Panc1 (cell line): ENCODE data around the gene TSHZ1. TPM values are rescaled to one million over a fixed set of nuclear protein-coding genes. Genes with fewer than 3 reads are reported as not detected.

Experiments
- ATAC-seq: fragments of 200-7000 bp; cut with Tn5 transposase; 2 replicates; pipeline ENCODE4 v1.9.1; 2020; ENCODE audit warnings: mild to moderate bottlenecking, moderate library complexity
- BruUV-seq: library from RNA; stranded (reverse); fragments of 400-500 nt; replicated peaks from 2 replicates; lab custom pipeline; 2021; lab: Mats Ljungman, UMichigan
- CTCF ChIA-PET: fragments of 300-600 bp; sonication (Branson Sonifier 250); formaldehyde crosslinking; loops from one replicate; lab custom pipeline; 2022; ENCODE audit warnings: antibody characterized with exemption; lab: Charles Lee
- POLR2A ChIA-PET: fragments of 300-600 bp; sonication (Branson Sonifier 250); formaldehyde crosslinking; loops from one replicate; lab custom pipeline; 2022; ENCODE audit warnings: antibody characterized with exemption; lab: Charles Lee
- DNase-seq: peaks from one replicate; pipeline ENCODE4 v3.0.0-alpha.2; 2010; ENCODE audit warnings: low read depth, low spot score
- H3K27ac ChIP-seq: 2 replicates; pipeline ENCODE4 v1.5.1; 2011; ENCODE audit warnings: mild to moderate bottlenecking, low read length, inconsistent platforms
- H3K27me3 ChIP-seq: fragments of 200-500 bp; sonication (Bioruptor generic); 2 replicates; pipeline ENCODE4 v1.6.0; 2014; ENCODE audit warnings: low read length, inconsistent platforms; ENCODE audit not compliant: control insufficient read depth, insufficient read depth
- H3K36me3 ChIP-seq: fragments of 200-500 bp; sonication (Bioruptor generic); 2 replicates; pipeline ENCODE4 v1.5.1; 2014; ENCODE audit warnings: inconsistent platforms, mild to moderate bottlenecking, low read length, moderate library complexity; ENCODE audit not compliant: control insufficient read depth, insufficient read depth
- H3K4me1 ChIP-seq: 2 replicates; pipeline ENCODE4 v1.5.1; 2011; ENCODE audit warnings: inconsistent platforms, mild to moderate bottlenecking, low read length, moderate library complexity; ENCODE audit not compliant: control insufficient read depth, insufficient read depth
- H3K4me3 ChIP-seq, 2 experiments: 2 replicates each; pipeline ENCODE4 v1.5.1; 2011 to 2012; ENCODE audit warnings: low read depth in 2 of 2, low read length in 2 of 2, mild to moderate bottlenecking in 2 of 2, inconsistent platforms in 1 of 2, moderate library complexity in 1 of 2
- H3K9me3 ChIP-seq: fragments of 200-500 bp; sonication (Bioruptor generic); 2 replicates; pipeline ENCODE4 v1.5.1; 2014; ENCODE audit warnings: low read depth, mild to moderate bottlenecking, inconsistent platforms, low read length, moderate library complexity; ENCODE audit not compliant: control insufficient read depth, insufficient read depth
- CTCF ChIP-seq: fragments of 450-650 bp; IDR thresholded peaks from 2 replicates; pipeline ENCODE4 v1.5.1; 2017; ENCODE audit warnings: mild to moderate bottlenecking
- POLR2AphosphoS5 ChIP-seq: IDR thresholded peaks from 2 replicates; pipeline ENCODE4 v1.6.1; 2012; ENCODE audit warnings: mild to moderate bottlenecking, low read depth, low read length, moderate library complexity
- REST ChIP-seq, 2 experiments: IDR thresholded peaks; 2 replicates each; pipeline ENCODE4 v1.6.1; 2011 to 2012; ENCODE audit warnings: low read depth in 2 of 2, control low read depth in 1 of 2, low read length in 1 of 2, mild to moderate bottlenecking in 1 of 2, moderate library complexity in 1 of 2; ENCODE audit not compliant: insufficient read depth in 1 of 2
- SIN3A ChIP-seq: IDR thresholded peaks from 2 replicates; pipeline ENCODE4 v1.6.1; 2012; ENCODE audit warnings: low read depth, mild to moderate bottlenecking, low read length, moderate library complexity, borderline replicate concordance; ENCODE audit not compliant: insufficient read depth
- TCF7L2 ChIP-seq: IDR thresholded peaks from 2 replicates; pipeline ENCODE4 v1.6.1; 2011; ENCODE audit warnings: mild to moderate bottlenecking, low read depth, low read length, inconsistent platforms
- in situ Hi-C: cut with HindIII; loops from 2 replicates; pipeline ENCODE4 v1.10.0; 2016; ENCODE audit warnings: low sequenced_read_pairs, low pct_unique_long_range_greater_than_20kb
- intact Hi-C: fragments of 100-400 bp; cut with micrococcal nuclease; formaldehyde crosslinking; loops from one replicate; pipeline ENCODE4 v1.10.0; 2022; ENCODE audit not compliant: unreplicated experiment
- total RNA-seq: library from RNA; stranded (reverse); gene quantifications from one replicate; pipeline ENCODE4 v1.2.1, GENCODE V29; 2021; ENCODE audit not compliant: unreplicated experiment

Gene TSHZ1
- total RNA-seq, 1 experiment from 2014 or later = 10.0 TPM

DNA sequence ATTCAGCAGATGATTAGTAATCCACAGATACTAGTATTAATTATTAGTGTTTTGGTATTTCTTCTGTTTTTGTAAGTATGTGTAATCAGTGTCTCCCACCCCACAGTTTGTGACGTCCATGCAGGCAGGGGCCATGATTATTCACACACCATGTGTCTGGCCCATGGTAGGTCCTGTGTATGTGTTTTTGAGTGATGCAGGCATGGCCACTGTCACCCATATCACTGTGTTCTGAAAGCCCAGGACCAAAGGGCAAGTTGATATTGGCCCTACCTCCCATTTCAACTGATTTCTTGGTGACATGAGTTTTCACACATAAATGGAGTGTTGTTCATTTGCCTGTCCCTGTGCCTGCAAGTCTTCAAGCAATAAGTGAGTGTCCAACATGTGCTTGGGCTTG, 104.0 kb downstream of the TSHZ1 start:
- Histone ChIP-seq H3K27ac (no peak overlapping the region), H3K9me3 (no peaks in the 10 kb centered on the region), H3K27me3 (0 out of 2 replicates have a peak, but pooled peaks cover 3% of the 10 kb centered on the region), H3K4me1 (no peaks in the 10 kb centered on the region), H3K4me3 (no peak overlapping the region), H3K36me3 (no peaks in the 10 kb centered on the region)
- no peak for ATAC-seq
- CTCF ChIA-PET = no interaction called here
- in situ Hi-C loops (no loop called here), intact Hi-C loops (no loop called here)
- no peak for DNase-seq
- BruUV-seq = no TSS peak
- POLR2A ChIA-PET = no interaction called here
- TF ChIP-seq CTCF = no peak
- no peak for TF ChIP-seq SIN3A

- intact Hi-C loops = no loop called here
- POLR2A ChIA-PET = no interaction called here
- no TSS peak for BruUV-seq
These were observed 105.6 kb downstream of the TSHZ1 start for GRCh38 chr18:75316223-75316622.

More at GRCh38 chr18:75316223-75316622, 105.6 kb downstream of the TSHZ1 start:
- Histone ChIP-seq H3K9me3 (no peaks in the 10 kb centered on the region), H3K36me3 (no peaks in the 10 kb centered on the region), H3K4me1 (no peaks in the 10 kb centered on the region), H3K27ac (no peak overlapping the region), H3K4me3 (no peak overlapping the region), H3K27me3 (0 out of 2 replicates have a peak, but pooled peaks cover 3% of the 10 kb centered on the region)
- DNase-seq = no peak
- no peak for ATAC-seq
- CTCF ChIA-PET = no interaction called here
- TF ChIP-seq REST (IDR thresholded peaks at IDR 0.05; ENCODE audit: insufficient read depth in 1 of 2, low read depth in 2 of 2, low read length in 1 of 2) (no peak), POLR2AphosphoS5 (no peak), SIN3A (no peak), TCF7L2 (no peak), CTCF (no peak)
- in situ Hi-C loops = no loop called here
